Stimulated activated CD8-positive, alpha-beta memory T cell treated with anti-CD3 and anti-CD28 coated beads, Interleukin-12 subunit alpha, Interleukin-12 subunit beta, amount 100 ng/mL, for 4 hours (primary cell): ENCODE measurements around the gene FMNL3.
"Not testable (repeated sequence)": the region's sequence is repeated elsewhere in the genome, so short reads cannot be mapped to it uniquely, and the experiment has no call there.

Experiments used
- DNase-seq: peaks from one replicate; pipeline ENCODE4 v3.0.0-alpha.2; 2020; ENCODE audit warnings: low read depth

The FMNL3 gene

DNA sequence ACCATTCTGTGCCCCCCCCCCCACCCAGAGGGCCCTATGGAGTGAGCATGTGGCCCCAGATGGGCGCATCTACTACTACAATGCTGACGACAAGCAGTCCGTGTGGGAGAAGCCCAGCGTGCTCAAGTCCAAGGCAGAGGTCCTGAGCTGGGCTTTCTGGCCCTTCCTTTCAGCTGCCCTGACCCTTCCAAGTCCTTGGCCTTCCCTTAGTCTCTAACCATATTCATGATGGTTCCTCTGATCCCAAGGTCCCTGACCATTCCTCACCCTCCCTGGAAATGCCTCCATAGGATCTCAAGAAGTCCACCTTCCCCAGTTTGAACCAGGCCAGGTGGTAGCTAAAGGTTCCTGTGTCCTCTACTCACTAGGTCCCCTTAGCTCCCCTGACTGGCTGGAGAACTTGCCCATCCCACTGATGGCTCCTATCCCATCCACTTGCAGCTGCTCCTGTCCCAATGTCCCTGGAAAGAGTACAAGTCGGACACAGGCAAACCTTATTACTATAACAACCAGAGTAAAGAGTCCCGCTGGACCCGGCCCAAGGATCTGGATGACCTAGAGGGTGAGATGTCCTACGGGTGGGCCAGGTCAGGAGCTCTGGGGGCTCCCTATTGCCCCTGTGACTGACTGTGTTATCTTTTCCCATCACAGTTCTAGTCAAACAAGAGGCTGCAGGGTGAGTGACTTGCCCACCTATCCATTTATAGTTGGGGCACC lies 74.1 kb downstream of the FMNL3 start:
- no peak for DNase-seq

- no peak for DNase-seq
Observed at GRCh38 chr12:49632401-49632800, 74.8 kb downstream of the FMNL3 start.

DNA sequence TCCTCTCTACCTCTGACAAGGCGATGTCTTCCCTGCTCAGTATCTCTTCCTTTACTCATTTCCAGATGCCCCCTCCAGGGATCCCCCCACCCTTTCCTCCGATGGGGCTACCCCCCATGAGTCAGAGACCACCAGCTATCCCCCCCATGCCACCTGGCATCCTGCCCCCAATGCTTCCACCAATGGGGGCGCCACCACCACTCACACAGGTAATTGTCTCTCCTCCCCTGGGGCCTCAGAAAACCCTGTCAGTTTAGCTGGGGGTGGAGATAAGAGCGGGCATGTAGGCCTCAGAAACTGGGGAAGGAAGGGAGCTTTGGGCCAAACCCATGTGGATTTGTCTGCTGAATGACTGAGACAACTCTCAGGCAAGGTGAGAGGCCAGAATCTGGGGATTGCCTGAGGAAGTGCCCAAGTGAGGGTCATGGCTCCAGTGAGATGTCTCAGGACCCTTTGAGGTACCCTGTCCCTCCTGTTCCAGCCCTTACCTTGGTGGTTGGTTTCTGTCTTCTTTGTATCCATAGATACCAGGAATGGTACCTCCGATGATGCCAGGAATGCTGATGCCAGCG lies 75.8 kb downstream of the FMNL3 start:
- DNase-seq, result no peak

- no peak for DNase-seq
Observed at GRCh38 chr12:49627752-49628360, 79.3 kb downstream of the FMNL3 start.

GRCh38 chr12:49626836-49627235 lies 80.4 kb downstream of the FMNL3 start:
- no peak for DNase-seq

GRCh38 chr12:49626169-49626835 lies 80.9 kb downstream of the FMNL3 start:
- no peak for DNase-seq

- DNase-seq, result no peak
Observed at GRCh38 chr12:49624921-49625577, 82.2 kb downstream of the FMNL3 start.

GRCh38 chr12:49623142-49623904 lies 83.9 kb downstream of the FMNL3 start, which contains the start of gene PRPF40B:
Gene PRPF40B, plus strand, starts transcription at chr12:49623561. Its CDS starts 30 bp downstream, at chr12:49623591.
- DNase-seq, result peak; percentile 72

DNA sequence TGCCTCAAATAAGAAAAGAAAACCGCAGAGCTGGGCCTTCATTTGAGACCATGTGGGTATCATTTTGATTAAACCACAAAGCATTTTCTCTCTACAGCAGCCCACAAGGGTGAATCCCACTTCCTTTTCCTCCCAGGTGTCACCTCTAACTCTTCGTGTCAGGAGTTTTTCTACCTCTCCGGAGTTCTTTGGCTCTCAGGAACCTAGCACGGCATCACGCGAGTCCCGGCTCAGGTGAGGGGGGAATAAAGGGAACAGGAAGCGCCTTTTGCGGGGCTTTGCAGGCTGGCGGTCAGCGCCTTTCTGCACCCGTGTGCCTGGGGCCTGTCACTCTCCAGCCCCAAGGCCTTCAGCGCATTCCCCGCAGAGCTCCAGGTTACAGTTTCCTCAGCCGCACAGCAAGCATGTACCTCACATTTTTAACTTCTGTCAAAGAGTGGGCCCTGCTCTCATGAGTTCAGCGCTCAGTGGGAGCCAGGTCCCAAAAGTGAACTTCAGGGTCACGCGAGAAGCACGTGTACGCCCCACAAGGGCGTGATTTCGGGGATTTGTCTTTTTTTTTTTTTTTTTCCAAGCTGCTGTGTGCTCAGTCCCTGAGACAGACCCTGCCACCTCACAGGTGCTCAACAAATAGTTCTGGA lies 84.6 kb downstream of the FMNL3 start:
- peak; percentile 22 for DNase-seq

DNA sequence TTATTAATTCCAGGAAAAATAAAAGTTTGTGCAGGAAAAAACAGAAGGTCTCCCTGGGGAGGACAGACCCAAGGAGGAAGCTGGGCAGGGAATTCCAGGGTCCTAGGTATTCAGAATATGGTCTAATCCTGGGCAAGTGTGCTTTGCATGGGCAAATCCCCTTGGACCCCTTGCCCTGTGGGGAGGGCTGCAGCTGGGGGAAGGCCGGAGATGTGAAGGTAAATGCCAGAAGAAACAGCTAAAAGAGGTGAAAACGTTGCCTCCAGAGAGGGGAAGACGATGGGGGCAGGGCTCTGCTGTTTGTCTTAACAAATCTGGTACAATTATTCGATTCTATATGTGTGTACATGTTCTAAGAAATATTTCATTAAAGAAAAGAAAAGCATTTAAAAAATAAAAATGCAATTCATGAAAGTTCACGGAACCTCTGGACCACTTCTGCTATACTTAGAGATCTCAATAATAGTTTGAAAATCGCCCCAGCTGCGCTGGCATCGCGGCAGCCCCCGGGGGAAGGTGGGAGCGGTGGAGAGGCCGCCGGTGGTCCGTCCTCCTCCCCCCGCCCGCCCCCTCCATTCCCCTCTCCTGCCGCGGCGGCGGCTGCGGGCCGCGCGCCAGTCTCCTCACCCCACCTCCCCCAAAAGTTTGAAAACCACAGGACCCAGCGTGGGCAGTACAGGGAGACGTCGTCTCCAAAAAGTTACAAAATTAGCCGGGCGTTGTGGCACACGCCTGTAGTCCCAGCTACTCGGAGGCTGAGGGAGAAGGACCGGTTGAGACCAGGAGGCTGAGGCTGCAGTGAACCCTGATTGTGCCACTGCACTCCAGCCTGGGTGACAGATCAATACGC lies 85.3 kb downstream of the FMNL3 start:
- DNase-seq, result no peak

GRCh38 chr12:49619286-49619685 lies 87.9 kb downstream of the FMNL3 start:
- DNase-seq, result no peak

GRCh38 chr12:49618576-49618975 lies 88.6 kb downstream of the FMNL3 start:
- no peak for DNase-seq

- no peak for DNase-seq
Observed at GRCh38 chr12:49616533-49617219, 90.5 kb downstream of the FMNL3 start.

- no peak for DNase-seq
Observed at GRCh38 chr12:49615725-49616124, 91.5 kb downstream of the FMNL3 start.

DNA sequence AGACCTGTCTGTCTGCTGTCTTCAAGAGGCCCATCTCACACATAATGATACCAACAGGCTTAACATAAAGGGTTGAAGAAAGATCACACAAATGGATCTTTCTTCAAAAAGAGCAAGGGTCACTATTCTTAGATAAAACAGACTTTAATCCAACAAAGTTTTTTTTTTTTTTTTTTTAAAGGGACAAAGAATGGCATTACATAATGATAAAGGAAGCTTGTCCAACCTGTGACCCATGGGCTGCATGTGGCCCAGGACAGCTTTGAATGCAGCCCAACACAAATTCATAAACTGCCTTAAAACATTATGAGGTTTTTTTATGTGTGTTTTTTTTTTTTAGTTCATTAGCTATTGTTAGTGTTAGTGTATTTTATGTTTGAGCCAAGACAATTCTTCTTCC lies 95.0 kb downstream of the FMNL3 start:
- DNase-seq, result no peak

- not testable (repeated sequence) for DNase-seq
Observed at GRCh38 chr12:49610785-49611184, 96.4 kb downstream of the FMNL3 start.

- DNase-seq, result no peak
Observed at GRCh38 chr12:49609875-49610154, 97.4 kb downstream of the FMNL3 start.

- DNase-seq, result no peak
Observed at GRCh38 chr12:49609059-49609874, 97.9 kb downstream of the FMNL3 start.

GRCh38 chr12:49605539-49605938 lies 101.7 kb downstream of the FMNL3 start, which contains the start of gene FAM186B:
Gene FAM186B, minus strand, starts transcription at chr12:49605639. Its CDS starts 162 bp downstream, at chr12:49605477.
- not testable (repeated sequence) for DNase-seq
